Fibroblast of skin of left quadriceps (primary cell): ENCODE results near the gene TRIM8.

Experiments
- DNase-seq, 2 experiments: peaks; one replicate each; pipeline ENCODE4 v3.0.0-alpha.2; 2013; ENCODE audit warnings: low read depth in 2 of 2

The TRIM8 gene

GRCh38 chr10:102644066-102644645 lies at the start of gene TRIM8:
TSS of gene TRIM8 (plus strand) at chr10:102644479. CDS start at chr10:102644618, 139 bp downstream.
- DNase-seq = no peak

- no peak for DNase-seq
These were observed 49.0 kb upstream of the TRIM8 start for GRCh38 chr10:102595293-102595692.

GRCh38 chr10:102595897-102596296 lies 48.4 kb upstream of the TRIM8 start:
- DNase-seq = no peak

- no peak for DNase-seq
These were observed 47.7 kb upstream of the TRIM8 start for GRCh38 chr10:102596506-102596971.

- no peak for DNase-seq
These were observed 46.9 kb upstream of the TRIM8 start for GRCh38 chr10:102597131-102597991.

- no peak for DNase-seq
These were observed 46.0 kb upstream of the TRIM8 start for GRCh38 chr10:102598243-102598642.

GRCh38 chr10:102599565-102600327 lies 44.5 kb upstream of the TRIM8 start:
- DNase-seq = no peak

- no peak for DNase-seq
These were observed 43.5 kb upstream of the TRIM8 start for GRCh38 chr10:102600816-102601215.

- DNase-seq = no peak
These were observed 42.6 kb upstream of the TRIM8 start for GRCh38 chr10:102601639-102602038.

GRCh38 chr10:102602272-102603045 lies 41.8 kb upstream of the TRIM8 start:
- no peak for DNase-seq

GRCh38 chr10:102603946-102604345 lies 40.3 kb upstream of the TRIM8 start:
- no peak for DNase-seq

- peak; percentile 73 to 74 for DNase-seq
These were observed 39.8 kb upstream of the TRIM8 start for GRCh38 chr10:102604439-102604841.

GRCh38 chr10:102605712-102606111 lies 38.6 kb upstream of the TRIM8 start:
- no peak for DNase-seq

- DNase-seq = no peak
These were observed 35.8 kb upstream of the TRIM8 start for GRCh38 chr10:102608487-102608886.

- no peak for DNase-seq
These were observed 33.8 kb upstream of the TRIM8 start for GRCh38 chr10:102610441-102610887.

GRCh38 chr10:102611514-102612087 lies 32.7 kb upstream of the TRIM8 start:
- no peak for DNase-seq

- DNase-seq = no peak
These were observed 31.4 kb upstream of the TRIM8 start for GRCh38 chr10:102612964-102613275.

- no peak for DNase-seq
These were observed 31.0 kb upstream of the TRIM8 start for GRCh38 chr10:102613286-102613685.

GRCh38 chr10:102613785-102614184 lies 30.5 kb upstream of the TRIM8 start:
- no peak for DNase-seq

GRCh38 chr10:102614888-102615287 lies 29.4 kb upstream of the TRIM8 start:
- no peak for DNase-seq

- DNase-seq = no peak
These were observed 28.9 kb upstream of the TRIM8 start for GRCh38 chr10:102615361-102615760.
